ENCODE measurements around the gene CYTH4.
A peak's percentile ranks its signal among the peaks of the same experiment; 100 is the strongest.

CYTH4 gene

DNA sequence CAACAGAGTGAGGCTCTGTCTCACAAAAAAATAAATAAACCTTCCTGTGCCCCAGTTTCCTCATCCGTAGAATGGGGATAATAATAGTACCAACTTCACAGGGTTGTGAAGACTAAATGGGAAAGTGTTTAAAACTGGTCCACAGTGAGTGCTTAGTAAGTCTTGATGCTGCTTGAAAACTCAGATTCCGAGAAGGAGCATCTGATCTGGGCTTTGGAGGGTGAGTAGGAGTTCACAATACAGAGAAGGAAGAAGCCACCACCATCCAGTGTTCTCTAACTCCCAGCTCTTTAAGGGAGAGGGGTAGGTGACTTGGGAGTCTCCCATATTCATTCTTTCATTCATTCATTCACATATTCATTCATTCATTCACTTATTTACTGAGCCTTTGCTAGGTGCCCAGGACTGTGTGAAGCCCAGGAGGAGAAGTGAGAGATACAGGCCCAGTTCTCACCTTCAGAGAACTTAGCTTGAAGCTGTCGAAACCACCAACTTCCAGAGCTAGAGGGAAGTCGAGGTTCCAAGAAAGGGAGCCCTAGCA is 17.7 kb downstream of the CYTH4 start:
- H3K4me3 ChIP-seq (ENCODE audit: low read depth, low read length), result no peak overlapping the region
- TF ChIP-seq POLR2A (IDR thresholded peaks at IDR 0.05; ENCODE audit: extremely low read depth, insufficient read length) (no peak), MYC (IDR thresholded peaks at IDR 0.05; ENCODE audit: low read depth, low read length) (no peak)
- TF ChIP-seq, protein P1, sequence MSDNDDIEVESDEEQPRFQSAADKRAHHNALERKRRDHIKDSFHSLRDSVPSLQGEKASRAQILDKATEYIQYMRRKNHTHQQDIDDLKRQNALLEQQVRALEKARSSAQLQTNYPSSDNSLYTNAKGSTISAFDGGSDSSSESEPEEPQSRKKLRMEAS (IDR thresholded peaks at IDR 0.05; ENCODE audit: low read depth, low read length), result no peak
- TF ChIP-seq, protein P2, sequence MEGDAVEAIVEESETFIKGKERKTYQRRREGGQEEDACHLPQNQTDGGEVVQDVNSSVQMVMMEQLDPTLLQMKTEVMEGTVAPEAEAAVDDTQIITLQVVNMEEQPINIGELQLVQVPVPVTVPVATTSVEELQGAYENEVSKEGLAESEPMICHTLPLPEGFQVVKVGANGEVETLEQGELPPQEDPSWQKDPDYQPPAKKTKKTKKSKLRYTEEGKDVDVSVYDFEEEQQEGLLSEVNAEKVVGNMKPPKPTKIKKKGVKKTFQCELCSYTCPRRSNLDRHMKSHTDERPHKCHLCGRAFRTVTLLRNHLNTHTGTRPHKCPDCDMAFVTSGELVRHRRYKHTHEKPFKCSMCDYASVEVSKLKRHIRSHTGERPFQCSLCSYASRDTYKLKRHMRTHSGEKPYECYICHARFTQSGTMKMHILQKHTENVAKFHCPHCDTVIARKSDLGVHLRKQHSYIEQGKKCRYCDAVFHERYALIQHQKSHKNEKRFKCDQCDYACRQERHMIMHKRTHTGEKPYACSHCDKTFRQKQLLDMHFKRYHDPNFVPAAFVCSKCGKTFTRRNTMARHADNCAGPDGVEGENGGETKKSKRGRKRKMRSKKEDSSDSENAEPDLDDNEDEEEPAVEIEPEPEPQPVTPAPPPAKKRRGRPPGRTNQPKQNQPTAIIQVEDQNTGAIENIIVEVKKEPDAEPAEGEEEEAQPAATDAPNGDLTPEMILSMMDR (IDR thresholded peaks at IDR 0.05; ENCODE audit: low read depth, low read length), result no peak

GRCh38 chr22:37300551-37301017 is 18.3 kb downstream of the CYTH4 start:
- TF ChIP-seq, protein P2 (IDR thresholded peaks at IDR 0.05; ENCODE audit: low read depth, low read length), result no peak
- no peak for TF ChIP-seq POLR2A (IDR thresholded peaks at IDR 0.05; ENCODE audit: extremely low read depth, insufficient read length)
- peak overlapping the region; percentile 3 for H3K4me3 ChIP-seq (ENCODE audit: low read depth, low read length)
- DNase-seq (ENCODE audit: low read depth), result peak; percentile 87

More for the DNA sequence above, 17.7 kb downstream of the CYTH4 start:
- DNase-seq (ENCODE audit: low read depth), result no peak

GRCh38 chr22:37301144-37301830 is 19.0 kb downstream of the CYTH4 start:
- TF ChIP-seq, protein P1 (IDR thresholded peaks at IDR 0.05; ENCODE audit: low read depth, low read length), result no peak
- TF ChIP-seq MYC (IDR thresholded peaks at IDR 0.05; ENCODE audit: low read depth, low read length) (no peak), POLR2A (IDR thresholded peaks at IDR 0.05; ENCODE audit: extremely low read depth, insufficient read length) (no peak)
- TF ChIP-seq, protein P2 (IDR thresholded peaks at IDR 0.05; ENCODE audit: low read depth, low read length), result no peak
- no peak for DNase-seq (ENCODE audit: low read depth)
- peak overlapping the region; percentile 3 for H3K4me3 ChIP-seq (ENCODE audit: low read depth, low read length)

DNA sequence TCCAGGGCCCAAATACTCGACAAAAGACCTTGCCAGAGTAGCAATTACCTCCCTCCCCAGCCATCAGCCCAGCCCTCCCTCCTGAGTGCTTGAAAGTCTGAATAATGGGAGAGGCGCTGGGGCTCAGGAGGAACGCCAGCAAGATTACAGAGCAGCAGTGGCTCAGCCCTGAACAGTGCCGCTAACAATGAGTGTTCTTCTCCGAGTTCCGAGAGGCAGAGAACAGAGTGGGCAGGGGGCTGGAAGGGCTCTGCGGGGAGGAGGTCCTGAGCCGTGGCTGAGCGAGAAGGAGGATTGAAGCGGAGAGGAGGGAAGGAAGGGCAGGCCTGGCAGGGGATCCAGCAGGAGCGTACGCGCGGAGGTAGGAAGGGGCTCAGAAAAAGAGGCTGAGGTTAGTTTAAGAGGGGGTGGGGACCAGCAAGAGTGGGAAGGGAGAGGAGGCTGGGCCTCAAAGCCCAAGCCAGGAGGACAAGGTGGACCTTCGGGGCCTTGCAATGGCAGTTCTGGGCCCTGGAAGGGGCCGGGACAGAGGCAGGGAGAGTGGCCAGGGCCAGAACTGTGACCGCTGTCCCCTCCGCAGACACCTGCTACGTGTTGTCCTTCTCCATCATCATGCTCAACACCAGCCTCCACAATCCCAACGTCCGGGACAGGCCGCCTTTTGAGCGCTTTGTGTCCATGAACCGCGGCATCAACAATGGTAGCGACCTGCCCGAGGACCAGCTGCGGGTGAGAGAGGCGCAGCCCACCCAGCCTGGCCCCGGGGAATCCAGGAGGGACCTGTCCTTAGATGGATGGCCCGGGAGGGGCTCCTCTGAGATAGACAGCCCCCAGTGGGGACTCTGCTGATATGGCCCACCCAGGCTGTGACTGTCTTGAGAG is 20.6 kb downstream of the CYTH4 start:
- DNase-seq (ENCODE audit: low read depth), result no peak
- TF ChIP-seq, protein P1 (IDR thresholded peaks at IDR 0.05; ENCODE audit: low read depth, low read length), result no peak
- TF ChIP-seq, protein P2 (IDR thresholded peaks at IDR 0.05; ENCODE audit: low read depth, low read length), result no peak
- no peak for TF ChIP-seq MYC (IDR thresholded peaks at IDR 0.05; ENCODE audit: low read depth, low read length)
- TF ChIP-seq POLR2A (IDR thresholded peaks at IDR 0.05; ENCODE audit: extremely low read depth, insufficient read length), result no peak
- H3K4me3 ChIP-seq (ENCODE audit: low read depth, low read length), result no peak overlapping the region

DNA sequence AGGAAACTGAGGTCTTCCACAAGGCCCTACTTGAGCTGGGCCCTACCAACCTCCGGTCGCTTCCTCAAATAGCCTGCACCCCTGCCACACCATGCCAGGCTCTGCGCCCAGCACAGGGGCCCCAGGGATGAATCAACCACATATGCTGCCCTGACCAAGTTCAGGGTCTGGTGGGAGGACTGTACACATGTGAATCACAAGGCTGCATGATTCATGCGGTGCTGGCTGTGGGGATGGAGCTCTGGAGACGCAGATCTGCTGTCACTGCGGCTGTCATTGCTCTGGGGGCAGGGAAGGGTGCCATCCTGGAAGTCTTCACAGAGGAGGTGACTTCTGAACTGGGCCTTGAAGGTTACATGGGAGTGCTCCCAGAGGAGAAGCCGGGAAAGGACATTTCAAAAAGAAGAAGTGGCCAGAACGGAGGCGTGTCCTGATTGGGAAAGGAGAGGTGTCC is 21.5 kb downstream of the CYTH4 start:
- peak; percentile 94 for DNase-seq (ENCODE audit: low read depth)
- H3K4me3 ChIP-seq (ENCODE audit: low read depth, low read length), result no peak overlapping the region
- TF ChIP-seq, protein P1 (IDR thresholded peaks at IDR 0.05; ENCODE audit: low read depth, low read length), result peak; percentile 82
- TF ChIP-seq, protein P2 (IDR thresholded peaks at IDR 0.05; ENCODE audit: low read depth, low read length), result no peak
- 0 out of 2 replicates have a peak, but pooled peaks have one; percentile 42 for TF ChIP-seq MYC (IDR thresholded peaks at IDR 0.05; ENCODE audit: low read depth, low read length)
- TF ChIP-seq POLR2A (IDR thresholded peaks at IDR 0.05; ENCODE audit: extremely low read depth, insufficient read length), result no peak

Data from NB4 (cell line).